Transverse colon (tissue), 4 donors: ENCODE measurements around the gene WDR76.

Experiments used
- CTCF ChIP-seq, 5 experiments: fragments of 200-600 bp in 3 of 5; fragments of 450-650 bp in 2 of 5; sonication (generic) in 3 of 5; IDR thresholded peaks; 1 replicate in 2 of 5; 2 replicates in 3 of 5; pipeline ENCODE4 v1.5.1; 2016 to 2017; ENCODE audit warnings: antibody characterized with exemption in 5 of 5, inconsistent platforms in 3 of 5, mild to moderate bottlenecking in 2 of 5, moderate library complexity in 1 of 5
- EP300 ChIP-seq: sonication (generic); formaldehyde crosslinking; IDR thresholded peaks from one replicate; pipeline ENCODE4 v1.6.1; 2017; ENCODE audit warnings: antibody characterized with exemption, low read depth
- POLR2A ChIP-seq: fragments of 450-650 bp; IDR thresholded peaks from one replicate; pipeline ENCODE4 v1.6.1; 2016; ENCODE audit warnings: antibody characterized with exemption, mild to moderate bottlenecking, moderate library complexity
- POLR2AphosphoS5 ChIP-seq, 3 donors: sonication (generic); formaldehyde crosslinking; IDR thresholded peaks; one replicate each; pipeline ENCODE4 v1.6.1; 2016; ENCODE audit warnings: antibody characterized with exemption in 3 of 3

- TF ChIP-seq CTCF (IDR thresholded peaks at IDR 0.05) (no peak), POLR2A (no peak), EP300 (no peak), POLR2AphosphoS5 (IDR thresholded peaks at IDR 0.05) (no peak)
These were observed 62.2 kb downstream of the WDR76 start for GRCh38 chr15:43889042-43889441.
